ENCODE measurements around the gene ZNF609. TPM values are rescaled to one million over a fixed set of nuclear protein-coding genes. Genes with fewer than 3 reads are reported as not detected.

ZNF609 gene
- total RNA-seq, 3 donors from 2014 or later (not counting 1 experiment from before 2014, with no cell fraction given): 40.3 to 59.7 (median 55.3) TPM

GRCh38 chr15:64717735-64718495 is 257.5 kb downstream of the ZNF609 start:
- no peak for ATAC-seq
- no peak overlapping the region for H3K4me3 Mint-ChIP-seq
- Histone ChIP-seq H3K27me3 (ENCODE audit: control insufficient read depth, insufficient read depth, low read length) (no peaks in the 10 kb centered on the region), H3K36me3 (ENCODE audit: control insufficient read depth, insufficient read depth, low read length) (no peaks in the 10 kb centered on the region), H3K9me3 (ENCODE audit: control insufficient read depth, insufficient read depth, low read length) (no peaks in the 10 kb centered on the region), H3K4me3 (ENCODE audit: low read length) (no peak overlapping the region), H3K4me1 (ENCODE audit: control insufficient read depth, insufficient read depth, low read length) (no peaks in the 10 kb centered on the region), H3K27ac (ENCODE audit: low read length) (no peak overlapping the region)
- no peaks in the 10 kb centered on the region for H3K36me3 Mint-ChIP-seq
- no peak for TF ChIP-seq CTCF (IDR thresholded peaks at IDR 0.05)
- no peaks in the 10 kb centered on the region for H3K9me3 Mint-ChIP-seq
- no peaks in the 10 kb centered on the region for H3K27me3 Mint-ChIP-seq (ENCODE audit: low read depth in 2 of 2)
- 73% methylated on average over 15 of the region's 18 CpGs for WGBS (ENCODE audit: insufficient coverage)
- intact Hi-C loops (cut with micrococcal nuclease): no loop called here
- H3K4me1 Mint-ChIP-seq: peaks cover 0 to 8% of the 10 kb centered on the region in 2 donors
- H3K27ac Mint-ChIP-seq: peak overlapping the region in 1 of 2 donors; percentile 50
- DNase-seq: peak in 1 of 2 donors; percentile 47

- 96% methylated on average over 3 of the region's 3 CpGs for WGBS (ENCODE audit: insufficient coverage)
- H3K4me1 ChIP-seq (ENCODE audit: control insufficient read depth, insufficient read depth, low read length): no peaks in the 10 kb centered on the region
- H3K4me1 Mint-ChIP-seq: peaks cover 0 to 8% of the 10 kb centered on the region in 2 donors
- H3K27ac Mint-ChIP-seq: no peak overlapping the region
- H3K27me3 ChIP-seq (ENCODE audit: control insufficient read depth, insufficient read depth, low read length): no peaks in the 10 kb centered on the region
- no peak overlapping the region for H3K4me3 Mint-ChIP-seq
- no peak overlapping the region for H3K27ac ChIP-seq (ENCODE audit: low read length)
- H3K9me3 ChIP-seq (ENCODE audit: control insufficient read depth, insufficient read depth, low read length): no peaks in the 10 kb centered on the region
- no peak overlapping the region for H3K4me3 ChIP-seq (ENCODE audit: low read length)
- no peaks in the 10 kb centered on the region for H3K36me3 Mint-ChIP-seq
- H3K36me3 ChIP-seq (ENCODE audit: control insufficient read depth, insufficient read depth, low read length): no peaks in the 10 kb centered on the region
- ATAC-seq: no peak
- no peaks in the 10 kb centered on the region for H3K9me3 Mint-ChIP-seq
- intact Hi-C loops (cut with micrococcal nuclease): no loop called here
- TF ChIP-seq CTCF (IDR thresholded peaks at IDR 0.05): no peak
- H3K27me3 Mint-ChIP-seq (ENCODE audit: low read depth in 2 of 2): no peaks in the 10 kb centered on the region
- no peak for DNase-seq
Measured at GRCh38 chr15:64720188-64720587, 259.8 kb downstream of the ZNF609 start.

- Mint-ChIP-seq H3K4me1 (peaks cover 8 to 15% of the 10 kb centered on the region in 2 donors), H3K27ac (no peak overlapping the region), H3K27me3 (ENCODE audit: low read depth in 2 of 2) (peaks cover 0 to 4% of the 10 kb centered on the region in 2 donors), H3K4me3 (no peak overlapping the region), H3K9me3 (no peaks in the 10 kb centered on the region), H3K36me3 (no peaks in the 10 kb centered on the region)
- no peak for ATAC-seq
- no peaks in the 10 kb centered on the region for H3K36me3 ChIP-seq (ENCODE audit: control insufficient read depth, insufficient read depth, low read length)
- H3K27ac ChIP-seq (ENCODE audit: low read length): no peak overlapping the region
- intact Hi-C loops (cut with micrococcal nuclease): no loop called here
- no peaks in the 10 kb centered on the region for H3K9me3 ChIP-seq (ENCODE audit: control insufficient read depth, insufficient read depth, low read length)
- 87% methylated on average over 5 of the region's 5 CpGs for WGBS (ENCODE audit: insufficient coverage)
- H3K4me1 ChIP-seq (ENCODE audit: control insufficient read depth, insufficient read depth, low read length): peaks cover 9% of the 10 kb centered on the region
- no peak for DNase-seq
- H3K27me3 ChIP-seq (ENCODE audit: control insufficient read depth, insufficient read depth, low read length): no peaks in the 10 kb centered on the region
- no peak overlapping the region for H3K4me3 ChIP-seq (ENCODE audit: low read length)
- TF ChIP-seq CTCF (IDR thresholded peaks at IDR 0.05): no peak
Measured at GRCh38 chr15:64730151-64730550, 269.8 kb downstream of the ZNF609 start.
